H9 (cell line): ENCODE data around the gene ACTN1. TPM values are rescaled to one million over a fixed set of nuclear protein-coding genes. Genes with fewer than 3 reads are reported as not detected.

ENCODE experiments used
- DNase-seq: peaks from one replicate; pipeline ENCODE4 v3.0.0-alpha.2; 2017
- H2AFZ ChIP-seq: one replicate; pipeline ENCODE4 v1.6.1; 2013; ENCODE audit warnings: mild to moderate bottlenecking, low read length, control low read depth, moderate library complexity
- H2AK5ac ChIP-seq: 2 replicates; pipeline ENCODE4 v1.6.1; 2013; ENCODE audit warnings: low read length, control low read depth, mixed read lengths; ENCODE audit not compliant: insufficient read length
- H2BK120ac ChIP-seq: one replicate; pipeline ENCODE4 v1.6.1; 2013; ENCODE audit warnings: low read depth, mild to moderate bottlenecking, low read length, control low read depth, inconsistent platforms; ENCODE audit not compliant: poor library complexity, severe bottlenecking
- H2BK12ac ChIP-seq: 2 replicates; pipeline ENCODE4 v1.6.1; 2013; ENCODE audit warnings: low read length, control low read depth, mixed read lengths, low read depth; ENCODE audit not compliant: insufficient read length
- H2BK15ac ChIP-seq: 2 replicates; pipeline ENCODE4 v1.6.1; 2013; ENCODE audit warnings: low read depth, low read length, control low read depth
- H2BK20ac ChIP-seq: one replicate; pipeline ENCODE4 v1.6.1; 2013; ENCODE audit warnings: low read depth, mild to moderate bottlenecking, low read length, control low read depth, inconsistent platforms; ENCODE audit not compliant: poor library complexity, severe bottlenecking
- H2BK5ac ChIP-seq: 2 replicates; pipeline ENCODE4 v1.6.1; 2013; ENCODE audit warnings: low read length, control low read depth, mixed read lengths; ENCODE audit not compliant: insufficient read length
- H3K14ac ChIP-seq: 2 replicates; pipeline ENCODE4 v1.6.1; 2013; ENCODE audit warnings: low read length, control low read depth; ENCODE audit not compliant: insufficient read depth
- H3K18ac ChIP-seq: 2 replicates; pipeline ENCODE4 v1.6.1; 2013; ENCODE audit warnings: low read depth, mild to moderate bottlenecking, mixed read lengths, low read length, control low read depth; ENCODE audit not compliant: insufficient read length
- H3K23ac ChIP-seq: 2 replicates; pipeline ENCODE4 v1.6.1; 2013; ENCODE audit warnings: low read length, control low read depth, mixed read lengths, low read depth; ENCODE audit not compliant: insufficient read length
- H3K23me2 ChIP-seq: 2 replicates; pipeline ENCODE4 v1.6.1; 2013; ENCODE audit warnings: low read depth, mild to moderate bottlenecking, mixed read lengths, low read length, control low read depth; ENCODE audit not compliant: insufficient read length, poor library complexity, severe bottlenecking
- H3K27ac ChIP-seq: 2 replicates; pipeline ENCODE4 v1.5.1; 2013; ENCODE audit warnings: low read length, control low read depth, mixed read lengths, low read depth; ENCODE audit not compliant: insufficient read length
- H3K27me3 ChIP-seq: 2 replicates; pipeline ENCODE4 v1.6.1; 2013; ENCODE audit warnings: low read length, control low read depth, inconsistent platforms; ENCODE audit not compliant: insufficient read depth
- H3K4ac ChIP-seq: 2 replicates; pipeline ENCODE4 v1.6.1; 2013; ENCODE audit warnings: low read depth, mild to moderate bottlenecking, control low read depth, inconsistent platforms, low read length, moderate library complexity
- H3K4me1 ChIP-seq: 2 replicates; pipeline ENCODE4 v1.6.1; 2013; ENCODE audit warnings: low read length, control low read depth, inconsistent platforms; ENCODE audit not compliant: insufficient read depth
- H3K4me2 ChIP-seq: 2 replicates; pipeline ENCODE4 v1.6.1; 2013; ENCODE audit warnings: low read length, control low read depth, mixed read lengths; ENCODE audit not compliant: insufficient read length, insufficient read depth
- H3K56ac ChIP-seq: 2 replicates; pipeline ENCODE4 v1.6.1; 2013; ENCODE audit warnings: low read depth, mild to moderate bottlenecking, mixed read lengths, low read length, control low read depth; ENCODE audit not compliant: insufficient read length
- H3K79me1 ChIP-seq: 2 replicates; pipeline ENCODE4 v1.6.1; 2013; ENCODE audit warnings: low read depth, mild to moderate bottlenecking, moderate library complexity, low read length, control low read depth, inconsistent platforms; ENCODE audit not compliant: insufficient read depth, poor library complexity, severe bottlenecking
- H3K79me2 ChIP-seq: 2 replicates; pipeline ENCODE4 v1.6.1; 2013; ENCODE audit warnings: low read length, control low read depth, inconsistent platforms; ENCODE audit not compliant: insufficient read depth
- H3K9ac ChIP-seq: 2 replicates; pipeline ENCODE4 v1.6.1; 2013; ENCODE audit warnings: low read length, control low read depth, mixed read lengths; ENCODE audit not compliant: insufficient read length; ENCODE audit errors: extremely low read depth
- H3K9me3 ChIP-seq: one replicate; pipeline ENCODE4 v1.6.1; 2013; ENCODE audit warnings: low read depth, low read length, inconsistent platforms; ENCODE audit not compliant: control insufficient read depth
- H3T11ph ChIP-seq: one replicate; pipeline ENCODE4 v1.6.1; 2013; ENCODE audit warnings: mild to moderate bottlenecking, low read length, control low read depth, inconsistent platforms
- H4K20me1 ChIP-seq: one replicate; pipeline ENCODE4 v1.6.1; 2013; ENCODE audit not compliant: control insufficient read depth, insufficient read length, insufficient read depth
- H4K5ac ChIP-seq: 2 replicates; pipeline ENCODE4 v1.6.1; 2013; ENCODE audit warnings: low read depth, mild to moderate bottlenecking, mixed read lengths, low read length, control low read depth; ENCODE audit not compliant: insufficient read length
- H4K8ac ChIP-seq: replicated peaks from 2 replicates; pipeline ENCODE4 v1.6.1; 2013; ENCODE audit warnings: low read length, control low read depth, mixed read lengths, low read depth; ENCODE audit not compliant: insufficient read length
- H4K91ac ChIP-seq: 2 replicates; pipeline ENCODE4 v1.6.1; 2013; ENCODE audit warnings: low read depth, mild to moderate bottlenecking, moderate library complexity, mixed read lengths, low read length, control low read depth; ENCODE audit not compliant: insufficient read length
- H3K27ac Mint-ChIP-seq, 3 experiments: 2 replicates in 2 of 3; 3 replicates in 1 of 3; pipeline ENCODE4 v1.8.0; 2020 to 2021; ENCODE audit warnings: mixed read lengths in 3 of 3, mild to moderate bottlenecking in 1 of 3, moderate library complexity in 1 of 3
- H3K27me3 Mint-ChIP-seq: 2 replicates; pipeline ENCODE4 v1.8.0; 2021; ENCODE audit warnings: low read depth, mild to moderate bottlenecking, moderate library complexity, mixed read lengths
- H3K36me3 Mint-ChIP-seq, 3 experiments: 2 replicates in 2 of 3; 3 replicates in 1 of 3; pipeline ENCODE4 v1.8.0; 2020 to 2021; ENCODE audit warnings: low read depth in 3 of 3, mixed read lengths in 3 of 3; ENCODE audit not compliant: insufficient read depth in 1 of 3
- H3K4me1 Mint-ChIP-seq, 2 experiments: 2 replicates each; pipeline ENCODE4 v1.8.0; 2020; ENCODE audit warnings: mixed read lengths in 2 of 2
- H3K4me3 Mint-ChIP-seq, 2 experiments: 2 replicates in 1 of 2; 3 replicates in 1 of 2; pipeline ENCODE4 v1.8.0; 2020 to 2021; ENCODE audit warnings: mild to moderate bottlenecking in 2 of 2, mixed read lengths in 2 of 2, moderate library complexity in 1 of 2
- H3K9me3 Mint-ChIP-seq, 2 experiments: 2 replicates in 1 of 2; 3 replicates in 1 of 2; pipeline ENCODE4 v1.8.0; 2020; ENCODE audit warnings: mild to moderate bottlenecking in 2 of 2, mixed read lengths in 2 of 2, moderate library complexity in 1 of 2
- WGBS: extraction: QIAGEN DNeasy Blood & Tissue Kit; methylation state at CpG from one replicate; pipeline ENCODE4 v1.1.7; 2013; ENCODE audit warnings: missing lambda C conversion rate, low lambda C conversion rate, mixed read lengths; ENCODE audit not compliant: insufficient read length; ENCODE audit errors: extremely low coverage; 5-methylcytosine and 5-hydroxymethylcytosine counted together
- total RNA-seq: library from RNA; stranded (reverse); gene quantifications from 2 replicates; pipeline ENCODE4 v1.2.1, GENCODE V29; 2021
- TF ChIP-seq, protein P1 (sequence below): fragments of 200-600 bp; sonication (generic); conservative IDR thresholded peaks from 3 replicates; pipeline ENCODE4 v1.8.0; 2021; ENCODE audit warnings: antibody characterized with exemption, mild to moderate bottlenecking

ACTN1 gene
- total RNA-seq, 1 experiment from 2014 or later = 219 TPM

DNA sequence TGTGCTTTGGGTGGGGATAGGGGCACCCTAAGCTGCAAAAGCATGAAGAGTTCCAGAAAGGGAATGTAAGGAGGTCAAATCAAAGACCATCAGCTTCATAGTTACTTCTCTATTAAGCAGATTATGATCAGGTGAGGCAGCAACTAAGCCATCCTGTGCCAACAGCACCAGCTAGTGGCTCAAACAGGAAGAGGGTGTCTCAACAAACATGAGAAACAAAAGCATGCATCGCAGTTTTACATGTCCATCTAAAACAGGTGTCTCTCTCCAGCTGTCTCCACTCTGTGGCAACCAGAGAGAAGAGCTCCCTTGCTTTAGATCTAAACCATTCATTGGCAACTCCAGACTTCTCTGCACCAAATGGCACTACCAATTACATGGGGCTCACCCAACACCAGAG, 52.9 kb downstream of the ACTN1 start:
- H3K14ac ChIP-seq = no peak overlapping the region
- no peaks in the 10 kb centered on the region for H3K27me3 ChIP-seq
- Mint-ChIP-seq H3K27me3 (no peaks in the 10 kb centered on the region), H3K36me3 (peaks cover 35 to 50% (median 35%) of the 10 kb centered on the region in 3 experiments), H3K27ac (peak overlapping the region in 1 of 3 experiments; percentile 89; a peak in 2 of 7 replicates), H3K4me1 (peaks cover 43 to 52% of the 10 kb centered on the region in 2 experiments), H3K4me3 (no peak overlapping the region), H3K9me3 (0 out of 5 replicates have a peak, but pooled peaks cover 0 to 3% of the 10 kb centered on the region in 2 experiments)
- peaks cover 9% of the 10 kb centered on the region for H3K79me1 ChIP-seq
- H3K4me1 ChIP-seq = peaks cover 5% of the 10 kb centered on the region; the same call in 1 of the 2 replicates
- no peaks in the 10 kb centered on the region for H3K23me2 ChIP-seq
- no peak overlapping the region for H3K56ac ChIP-seq
- no peak overlapping the region for H3K4ac ChIP-seq
- no peak overlapping the region for H3K9ac ChIP-seq
- no peak overlapping the region for H2BK120ac ChIP-seq
- no peak overlapping the region for H2AK5ac ChIP-seq
- no peak overlapping the region for H2AFZ ChIP-seq
- WGBS = no CpG with 5 or more reads among the region's 1 CpG
- no peak overlapping the region for H4K5ac ChIP-seq
- H3K79me2 ChIP-seq = peaks cover 9% of the 10 kb centered on the region; the same call in 1 of the 2 replicates
- H3K4me2 ChIP-seq = no peak overlapping the region
- H4K20me1 ChIP-seq = no peaks in the 10 kb centered on the region
- no peak overlapping the region for H3K18ac ChIP-seq
- no peak overlapping the region for H3T11ph ChIP-seq
- H4K91ac ChIP-seq = no peak overlapping the region
- no peak overlapping the region for H2BK15ac ChIP-seq
- H2BK20ac ChIP-seq = no peak overlapping the region
- no peak overlapping the region for H2BK12ac ChIP-seq
- TF ChIP-seq, protein P1, sequence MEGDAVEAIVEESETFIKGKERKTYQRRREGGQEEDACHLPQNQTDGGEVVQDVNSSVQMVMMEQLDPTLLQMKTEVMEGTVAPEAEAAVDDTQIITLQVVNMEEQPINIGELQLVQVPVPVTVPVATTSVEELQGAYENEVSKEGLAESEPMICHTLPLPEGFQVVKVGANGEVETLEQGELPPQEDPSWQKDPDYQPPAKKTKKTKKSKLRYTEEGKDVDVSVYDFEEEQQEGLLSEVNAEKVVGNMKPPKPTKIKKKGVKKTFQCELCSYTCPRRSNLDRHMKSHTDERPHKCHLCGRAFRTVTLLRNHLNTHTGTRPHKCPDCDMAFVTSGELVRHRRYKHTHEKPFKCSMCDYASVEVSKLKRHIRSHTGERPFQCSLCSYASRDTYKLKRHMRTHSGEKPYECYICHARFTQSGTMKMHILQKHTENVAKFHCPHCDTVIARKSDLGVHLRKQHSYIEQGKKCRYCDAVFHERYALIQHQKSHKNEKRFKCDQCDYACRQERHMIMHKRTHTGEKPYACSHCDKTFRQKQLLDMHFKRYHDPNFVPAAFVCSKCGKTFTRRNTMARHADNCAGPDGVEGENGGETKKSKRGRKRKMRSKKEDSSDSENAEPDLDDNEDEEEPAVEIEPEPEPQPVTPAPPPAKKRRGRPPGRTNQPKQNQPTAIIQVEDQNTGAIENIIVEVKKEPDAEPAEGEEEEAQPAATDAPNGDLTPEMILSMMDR = peak; percentile 69
- no peak overlapping the region for H4K8ac ChIP-seq
- no peaks in the 10 kb centered on the region for H3K9me3 ChIP-seq
- no peak overlapping the region for H2BK5ac ChIP-seq
- no peak overlapping the region for H3K27ac ChIP-seq
- H3K23ac ChIP-seq = no peak overlapping the region
- no peak for DNase-seq
